Fibroblast of lung (primary cell): ENCODE data around the gene SIK3. TPM values are rescaled to one million over a fixed set of nuclear protein-coding genes. Genes with fewer than 3 reads are reported as not detected.
"Not testable (repeated sequence)": the region's sequence is repeated elsewhere in the genome, so short reads cannot be mapped to it uniquely, and the experiment has no call there.

ENCODE experiments used
- DNase-seq, 2 donors: peaks; one replicate each; pipeline versions ENCODE4 v3.0.0 to v3.0.0-alpha.2; 2010; ENCODE audit warnings: low read depth in 2 of 2
- H2AFZ ChIP-seq: 2 replicates; pipeline ENCODE4 v1.5.1; 2012; ENCODE audit warnings: low read length, control low read depth, inconsistent platforms
- H3K27ac ChIP-seq: 2 replicates; pipeline ENCODE4 v1.5.1; 2011; ENCODE audit warnings: low read length, control low read depth; ENCODE audit not compliant: insufficient read depth
- H3K27me3 ChIP-seq: 2 replicates; pipeline ENCODE4 v1.5.1; 2011; ENCODE audit warnings: mild to moderate bottlenecking, low read length; ENCODE audit not compliant: control insufficient read depth, insufficient read depth
- H3K36me3 ChIP-seq: 2 replicates; pipeline ENCODE4 v1.5.1; 2011; ENCODE audit warnings: low read length; ENCODE audit not compliant: control insufficient read depth, insufficient read depth
- H3K4me1 ChIP-seq: 2 replicates; pipeline ENCODE4 v1.5.1; 2011; ENCODE audit warnings: low read length; ENCODE audit not compliant: control insufficient read depth, insufficient read depth; ENCODE audit errors: extremely low read depth
- H3K4me2 ChIP-seq: 2 replicates; pipeline ENCODE4 v1.5.1; 2011; ENCODE audit warnings: low read length, control low read depth; ENCODE audit not compliant: insufficient read depth; ENCODE audit errors: extremely low read depth
- H3K4me3 ChIP-seq, 4 experiments: fragments of 200-600 bp in 1 of 4; sonication (generic) in 1 of 4; replicated peaks in 1 of 4; 2 replicates each; pipeline ENCODE4 v1.5.1; 2011 to 2016; ENCODE audit warnings: low read length in 4 of 4, low read depth in 3 of 4, mild to moderate bottlenecking in 3 of 4, control low read depth in 2 of 4, inconsistent platforms in 1 of 4, mixed read lengths in 1 of 4; ENCODE audit not compliant: insufficient read depth in 1 of 4; ENCODE audit errors: control extremely low read depth in 1 of 4
- H3K79me2 ChIP-seq: 2 replicates; pipeline ENCODE4 v1.5.1; 2012; ENCODE audit warnings: mild to moderate bottlenecking, low read length, inconsistent platforms; ENCODE audit not compliant: control insufficient read depth, insufficient read depth
- H3K9ac ChIP-seq: 2 replicates; pipeline ENCODE4 v1.5.1; 2011; ENCODE audit warnings: mild to moderate bottlenecking, low read length, control low read depth; ENCODE audit not compliant: insufficient read depth
- H3K9me3 ChIP-seq: 2 replicates; pipeline ENCODE4 v1.5.1; 2012; ENCODE audit warnings: low read depth, low read length; ENCODE audit not compliant: control insufficient read depth, insufficient read depth
- H4K20me1 ChIP-seq: 2 replicates; pipeline ENCODE4 v1.5.1; 2011; ENCODE audit warnings: low read length; ENCODE audit not compliant: control insufficient read depth, insufficient read depth; ENCODE audit errors: extremely low read depth
- EZH2 ChIP-seq: IDR thresholded peaks from 2 replicates; pipeline ENCODE4 v1.5.1; 2012; ENCODE audit warnings: low read length, control low read depth, mild to moderate bottlenecking; ENCODE audit errors: missing control alignments
- polyA plus RNA-seq, 2 donors: library from polyadenylated mRNA; depleted of rRNA in 1 of 2; stranded (reverse) in 1 of 2; unstranded in 1 of 2; fragments of >200 nt; gene quantifications; 2 replicates each; pipeline ENCODE4 v1.2.1, GENCODE V29; 2011 to 2012; ENCODE audit warnings: missing spikeins in 1 of 2
- total RNA-seq: library from RNA; depleted of rRNA; stranded (reverse); fragments of >200 nt; gene quantifications from 2 replicates; pipeline ENCODE4 v1.2.1, GENCODE V29; 2014
- TF ChIP-seq, protein P1 (sequence below), 2 donors: IDR thresholded peaks in 1 of 2; conservative IDR thresholded peaks in 1 of 2; 1 replicate in 1 of 2; 2 replicates in 1 of 2; pipeline ENCODE4 v1.5.1; 2011 to 2012; ENCODE audit warnings: low read length in 2 of 2, control low read depth in 1 of 2, inconsistent platforms in 1 of 2, low read depth in 1 of 2, mild to moderate bottlenecking in 1 of 2

The SIK3 gene
- total and polyA plus RNA-seq, 2 donors (not counting 1 experiment from before 2014, with no cell fraction given), result 7.1 to 22.8 TPM

DNA sequence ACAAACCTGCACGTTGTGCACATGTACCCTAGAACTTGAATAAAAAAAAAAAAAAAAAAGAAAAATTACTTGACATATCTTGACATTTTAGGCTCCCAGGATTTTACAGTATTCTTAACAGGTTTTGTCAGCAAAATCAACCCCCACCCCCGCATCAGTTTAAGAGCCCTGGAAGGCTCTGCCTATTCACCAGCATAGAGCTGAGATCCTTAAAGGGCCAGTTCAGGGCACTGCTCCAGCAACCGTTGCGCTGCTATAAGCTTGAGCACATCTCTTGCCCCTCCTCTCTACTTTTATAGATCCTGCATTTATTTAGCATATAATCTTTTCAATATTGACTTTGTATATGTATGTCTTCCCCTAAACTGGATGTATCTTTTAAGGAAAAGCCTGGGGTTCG is 45.2 kb upstream of the SIK3 start:
- H3K4me3 ChIP-seq, result peak overlapping the region; percentile 83 to 99 (median 96)

DNA sequence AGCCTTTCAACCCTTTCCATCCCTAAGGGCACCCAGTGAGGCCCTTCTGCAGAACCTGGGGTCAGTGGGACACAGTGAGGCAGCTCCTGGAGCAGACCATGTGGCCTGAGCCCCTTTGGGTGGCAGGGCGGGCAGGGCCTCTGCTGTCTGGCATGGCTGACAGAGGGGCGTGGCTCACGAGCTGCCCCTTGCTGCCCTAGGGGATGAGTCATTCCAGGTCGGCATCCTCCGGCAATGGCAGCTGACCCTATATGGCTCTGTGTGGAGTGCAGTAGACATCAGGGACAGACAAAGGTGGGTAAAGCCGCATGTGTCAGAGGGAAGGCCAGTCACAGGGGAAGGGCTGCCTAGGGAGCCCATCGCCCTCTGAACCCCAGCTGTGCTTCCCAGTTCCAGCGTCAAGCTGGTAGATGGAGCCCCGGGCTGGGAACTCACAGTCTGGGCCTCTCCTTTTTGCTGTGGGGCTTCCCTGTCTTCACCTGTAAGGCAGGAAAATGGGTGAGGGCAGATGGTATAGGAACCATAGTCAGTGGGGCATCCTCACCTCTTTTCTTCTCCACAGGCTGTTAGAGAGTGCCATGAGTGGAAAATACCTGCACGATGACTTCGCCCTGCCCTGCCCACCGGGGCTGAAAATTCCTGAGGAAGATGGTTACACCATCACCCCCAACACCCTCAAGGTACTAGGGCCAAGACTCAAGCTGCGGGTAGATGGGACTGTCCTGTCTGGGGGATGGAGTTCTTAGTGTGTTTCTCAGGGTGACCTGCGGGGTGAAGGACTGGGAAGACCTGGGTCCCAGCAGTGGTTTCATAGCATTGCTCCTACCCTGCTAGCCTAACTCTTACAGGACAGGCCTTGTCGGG is 39.2 kb upstream of the SIK3 start:
- H3K4me2 ChIP-seq, H3K9ac ChIP-seq, H3K4me1 ChIP-seq, H3K4me3 ChIP-seq, H3K27me3 ChIP-seq, H3K36me3 ChIP-seq, H3K27ac ChIP-seq, H3K79me2 ChIP-seq, H3K9me3 ChIP-seq, H4K20me1 ChIP-seq, H2AFZ ChIP-seq, DNase-seq: not testable (repeated sequence)

More for the DNA sequence above, 45.2 kb upstream of the SIK3 start:
- H4K20me1 ChIP-seq, result peaks cover 2% of the 10 kb centered on the region
- peak overlapping the region; percentile 98 for H3K27ac ChIP-seq
- TF ChIP-seq, protein P1, sequence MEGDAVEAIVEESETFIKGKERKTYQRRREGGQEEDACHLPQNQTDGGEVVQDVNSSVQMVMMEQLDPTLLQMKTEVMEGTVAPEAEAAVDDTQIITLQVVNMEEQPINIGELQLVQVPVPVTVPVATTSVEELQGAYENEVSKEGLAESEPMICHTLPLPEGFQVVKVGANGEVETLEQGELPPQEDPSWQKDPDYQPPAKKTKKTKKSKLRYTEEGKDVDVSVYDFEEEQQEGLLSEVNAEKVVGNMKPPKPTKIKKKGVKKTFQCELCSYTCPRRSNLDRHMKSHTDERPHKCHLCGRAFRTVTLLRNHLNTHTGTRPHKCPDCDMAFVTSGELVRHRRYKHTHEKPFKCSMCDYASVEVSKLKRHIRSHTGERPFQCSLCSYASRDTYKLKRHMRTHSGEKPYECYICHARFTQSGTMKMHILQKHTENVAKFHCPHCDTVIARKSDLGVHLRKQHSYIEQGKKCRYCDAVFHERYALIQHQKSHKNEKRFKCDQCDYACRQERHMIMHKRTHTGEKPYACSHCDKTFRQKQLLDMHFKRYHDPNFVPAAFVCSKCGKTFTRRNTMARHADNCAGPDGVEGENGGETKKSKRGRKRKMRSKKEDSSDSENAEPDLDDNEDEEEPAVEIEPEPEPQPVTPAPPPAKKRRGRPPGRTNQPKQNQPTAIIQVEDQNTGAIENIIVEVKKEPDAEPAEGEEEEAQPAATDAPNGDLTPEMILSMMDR (conservative IDR thresholded peaks at IDR 0.05 in 1 of 2, IDR thresholded peaks at IDR 0.05 in 1 of 2; ENCODE audit: low read depth in 1 of 2, low read length in 2 of 2), result no peak
- H2AFZ ChIP-seq, result peak overlapping the region; percentile 100
- DNase-seq, result peak; percentile 59 to 65
- H3K9me3 ChIP-seq, result no peaks in the 10 kb centered on the region
- peak overlapping the region; percentile 86 for H3K9ac ChIP-seq
- H3K27me3 ChIP-seq, result no peaks in the 10 kb centered on the region
- H3K36me3 ChIP-seq, result peaks cover 3% of the 10 kb centered on the region
- H3K4me1 ChIP-seq, result peaks cover 7% of the 10 kb centered on the region
- H3K79me2 ChIP-seq, result peaks cover 41% of the 10 kb centered on the region
- peak overlapping the region; percentile 94 for H3K4me2 ChIP-seq

DNA sequence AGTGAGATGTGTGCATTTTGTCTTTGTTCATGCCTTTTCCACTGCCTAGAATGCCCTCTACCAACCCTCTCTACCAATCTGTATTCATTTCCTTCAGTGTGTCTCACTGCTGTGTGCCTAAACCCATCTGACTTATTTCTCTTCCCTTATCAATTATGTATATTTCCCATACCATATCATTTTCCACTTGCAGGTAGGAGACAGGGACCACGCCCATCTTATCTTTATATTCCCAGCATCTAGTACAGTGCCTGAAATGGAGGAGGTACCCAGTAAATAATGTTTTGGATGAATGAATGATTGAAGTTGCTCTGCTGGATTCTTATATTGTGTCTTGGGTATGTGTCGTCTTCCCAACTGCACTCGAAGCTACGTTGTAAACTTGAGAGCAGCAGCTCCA is 36.8 kb upstream of the SIK3 start:
- not testable (repeated sequence) for H3K4me2 ChIP-seq, H3K9me3 ChIP-seq, H3K4me3 ChIP-seq, H3K4me1 ChIP-seq, DNase-seq, H3K36me3 ChIP-seq, H4K20me1 ChIP-seq, H3K27ac ChIP-seq, H3K9ac ChIP-seq, H3K79me2 ChIP-seq, H3K27me3 ChIP-seq, H2AFZ ChIP-seq

DNA sequence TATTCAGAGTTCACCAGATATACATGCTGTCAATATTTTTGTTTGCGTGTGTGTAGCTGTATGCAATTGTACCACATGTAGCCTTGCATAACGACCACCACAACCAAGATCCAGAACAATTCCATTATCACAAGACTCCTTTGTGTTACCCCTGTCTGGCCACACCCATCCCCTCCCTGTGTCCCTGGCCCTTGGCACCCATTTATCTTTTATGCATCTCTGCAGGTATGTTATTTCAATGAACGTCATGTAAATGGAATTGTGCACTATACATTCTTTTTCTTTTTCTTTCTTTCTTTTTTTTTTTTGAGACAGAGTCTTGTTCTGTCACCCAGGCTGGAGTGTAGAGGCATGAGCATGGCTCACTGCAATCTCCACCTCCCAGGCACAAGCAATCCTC is 36.2 kb upstream of the SIK3 start:
- Histone ChIP-seq H3K4me3 (no peak overlapping the region), H3K79me2 (no peaks in the 10 kb centered on the region), H3K4me1 (no peaks in the 10 kb centered on the region), H2AFZ (no peak overlapping the region), H3K27ac (no peak overlapping the region), H3K4me2 (no peak overlapping the region), H3K9me3 (no peaks in the 10 kb centered on the region), H3K27me3 (no peaks in the 10 kb centered on the region), H3K9ac (no peak overlapping the region), H3K36me3 (no peaks in the 10 kb centered on the region), H4K20me1 (no peaks in the 10 kb centered on the region)
- DNase-seq, result no peak
- TF ChIP-seq EZH2, result no peak
- TF ChIP-seq, protein P1 (conservative IDR thresholded peaks at IDR 0.05 in 1 of 2, IDR thresholded peaks at IDR 0.05 in 1 of 2; ENCODE audit: low read depth in 1 of 2, low read length in 2 of 2), result no peak
